ENCODE data around the gene TSPAN32.
A peak's percentile ranks its signal among the peaks of the same experiment; 100 is the strongest.

The TSPAN32 gene

DNA sequence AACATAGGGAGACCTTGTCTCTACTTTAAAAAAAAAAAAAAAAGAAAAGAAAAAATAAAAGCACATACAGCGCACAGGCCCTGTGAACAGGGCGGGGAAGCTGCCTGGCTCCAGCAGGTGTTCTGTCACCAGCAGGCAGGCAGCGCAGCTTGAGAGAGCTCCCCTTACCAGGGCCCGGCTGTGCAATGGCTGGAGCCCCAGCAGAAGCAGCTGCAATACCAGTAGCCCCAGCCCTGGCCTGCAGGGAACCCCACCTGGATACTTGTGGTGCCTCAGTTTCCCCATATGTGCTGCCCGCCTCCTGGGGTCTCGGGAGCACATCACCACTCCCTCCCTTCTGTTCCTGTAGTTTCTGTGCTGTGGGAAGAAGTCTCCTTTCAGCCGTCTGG is 12.3 kb downstream of the TSPAN32 start:
- TF ChIP-seq ZSCAN16 (tag by site-specific recombination; IDR thresholded peaks at IDR 0.05) = no peak
- no peak for TF ChIP-seq ZNF548 (tag by site-specific recombination; IDR thresholded peaks at IDR 0.05)
- TF ChIP-seq, protein P1, sequence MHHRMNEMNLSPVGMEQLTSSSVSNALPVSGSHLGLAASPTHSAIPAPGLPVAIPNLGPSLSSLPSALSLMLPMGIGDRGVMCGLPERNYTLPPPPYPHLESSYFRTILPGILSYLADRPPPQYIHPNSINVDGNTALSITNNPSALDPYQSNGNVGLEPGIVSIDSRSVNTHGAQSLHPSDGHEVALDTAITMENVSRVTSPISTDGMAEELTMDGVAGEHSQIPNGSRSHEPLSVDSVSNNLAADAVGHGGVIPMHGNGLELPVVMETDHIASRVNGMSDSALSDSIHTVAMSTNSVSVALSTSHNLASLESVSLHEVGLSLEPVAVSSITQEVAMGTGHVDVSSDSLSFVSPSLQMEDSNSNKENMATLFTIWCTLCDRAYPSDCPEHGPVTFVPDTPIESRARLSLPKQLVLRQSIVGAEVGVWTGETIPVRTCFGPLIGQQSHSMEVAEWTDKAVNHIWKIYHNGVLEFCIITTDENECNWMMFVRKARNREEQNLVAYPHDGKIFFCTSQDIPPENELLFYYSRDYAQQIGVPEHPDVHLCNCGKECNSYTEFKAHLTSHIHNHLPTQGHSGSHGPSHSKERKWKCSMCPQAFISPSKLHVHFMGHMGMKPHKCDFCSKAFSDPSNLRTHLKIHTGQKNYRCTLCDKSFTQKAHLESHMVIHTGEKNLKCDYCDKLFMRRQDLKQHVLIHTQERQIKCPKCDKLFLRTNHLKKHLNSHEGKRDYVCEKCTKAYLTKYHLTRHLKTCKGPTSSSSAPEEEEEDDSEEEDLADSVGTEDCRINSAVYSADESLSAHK (tag by site-specific recombination; IDR thresholded peaks at IDR 0.05) = no peak
- TF ChIP-seq, protein P2, sequence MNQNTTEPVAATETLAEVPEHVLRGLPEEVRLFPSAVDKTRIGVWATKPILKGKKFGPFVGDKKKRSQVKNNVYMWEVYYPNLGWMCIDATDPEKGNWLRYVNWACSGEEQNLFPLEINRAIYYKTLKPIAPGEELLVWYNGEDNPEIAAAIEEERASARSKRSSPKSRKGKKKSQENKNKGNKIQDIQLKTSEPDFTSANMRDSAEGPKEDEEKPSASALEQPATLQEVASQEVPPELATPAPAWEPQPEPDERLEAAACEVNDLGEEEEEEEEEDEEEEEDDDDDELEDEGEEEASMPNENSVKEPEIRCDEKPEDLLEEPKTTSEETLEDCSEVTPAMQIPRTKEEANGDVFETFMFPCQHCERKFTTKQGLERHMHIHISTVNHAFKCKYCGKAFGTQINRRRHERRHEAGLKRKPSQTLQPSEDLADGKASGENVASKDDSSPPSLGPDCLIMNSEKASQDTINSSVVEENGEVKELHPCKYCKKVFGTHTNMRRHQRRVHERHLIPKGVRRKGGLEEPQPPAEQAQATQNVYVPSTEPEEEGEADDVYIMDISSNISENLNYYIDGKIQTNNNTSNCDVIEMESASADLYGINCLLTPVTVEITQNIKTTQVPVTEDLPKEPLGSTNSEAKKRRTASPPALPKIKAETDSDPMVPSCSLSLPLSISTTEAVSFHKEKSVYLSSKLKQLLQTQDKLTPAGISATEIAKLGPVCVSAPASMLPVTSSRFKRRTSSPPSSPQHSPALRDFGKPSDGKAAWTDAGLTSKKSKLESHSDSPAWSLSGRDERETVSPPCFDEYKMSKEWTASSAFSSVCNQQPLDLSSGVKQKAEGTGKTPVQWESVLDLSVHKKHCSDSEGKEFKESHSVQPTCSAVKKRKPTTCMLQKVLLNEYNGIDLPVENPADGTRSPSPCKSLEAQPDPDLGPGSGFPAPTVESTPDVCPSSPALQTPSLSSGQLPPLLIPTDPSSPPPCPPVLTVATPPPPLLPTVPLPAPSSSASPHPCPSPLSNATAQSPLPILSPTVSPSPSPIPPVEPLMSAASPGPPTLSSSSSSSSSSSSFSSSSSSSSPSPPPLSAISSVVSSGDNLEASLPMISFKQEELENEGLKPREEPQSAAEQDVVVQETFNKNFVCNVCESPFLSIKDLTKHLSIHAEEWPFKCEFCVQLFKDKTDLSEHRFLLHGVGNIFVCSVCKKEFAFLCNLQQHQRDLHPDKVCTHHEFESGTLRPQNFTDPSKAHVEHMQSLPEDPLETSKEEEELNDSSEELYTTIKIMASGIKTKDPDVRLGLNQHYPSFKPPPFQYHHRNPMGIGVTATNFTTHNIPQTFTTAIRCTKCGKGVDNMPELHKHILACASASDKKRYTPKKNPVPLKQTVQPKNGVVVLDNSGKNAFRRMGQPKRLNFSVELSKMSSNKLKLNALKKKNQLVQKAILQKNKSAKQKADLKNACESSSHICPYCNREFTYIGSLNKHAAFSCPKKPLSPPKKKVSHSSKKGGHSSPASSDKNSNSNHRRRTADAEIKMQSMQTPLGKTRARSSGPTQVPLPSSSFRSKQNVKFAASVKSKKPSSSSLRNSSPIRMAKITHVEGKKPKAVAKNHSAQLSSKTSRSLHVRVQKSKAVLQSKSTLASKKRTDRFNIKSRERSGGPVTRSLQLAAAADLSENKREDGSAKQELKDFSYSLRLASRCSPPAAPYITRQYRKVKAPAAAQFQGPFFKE (tag by site-specific recombination; IDR thresholded peaks at IDR 0.05; ENCODE audit: borderline replicate concordance) = no peak
- H3K4me3 ChIP-seq (ENCODE audit: low read depth, low read length) = no peak overlapping the region
- H3K9me3 ChIP-seq (ENCODE audit: control insufficient read depth, insufficient read depth, low read depth, low read length) = no peaks in the 10 kb centered on the region
- H3K36me3 ChIP-seq (ENCODE audit: control insufficient read depth in 2 of 2, insufficient read depth in 1 of 2, low read length in 2 of 2) = no peaks in the 10 kb centered on the region
- H3K27ac ChIP-seq (ENCODE audit: extremely low read depth, low read depth, low read length) = no peak overlapping the region
- H3K4me1 ChIP-seq (ENCODE audit: control insufficient read depth, insufficient read depth, low read length) = peaks cover 2% of the 10 kb centered on the region; the same call in 1 of the 2 replicates
- ChIA-PET CTCF (interaction anchor here (0.7 to 6.8 kb wide), 3 partner anchors 9 to 217 kb away, joined by 3 to 47 read pairs (median 6); no protein-coding TSS in a partner anchor), POLR2A (no interaction called here)

DNA sequence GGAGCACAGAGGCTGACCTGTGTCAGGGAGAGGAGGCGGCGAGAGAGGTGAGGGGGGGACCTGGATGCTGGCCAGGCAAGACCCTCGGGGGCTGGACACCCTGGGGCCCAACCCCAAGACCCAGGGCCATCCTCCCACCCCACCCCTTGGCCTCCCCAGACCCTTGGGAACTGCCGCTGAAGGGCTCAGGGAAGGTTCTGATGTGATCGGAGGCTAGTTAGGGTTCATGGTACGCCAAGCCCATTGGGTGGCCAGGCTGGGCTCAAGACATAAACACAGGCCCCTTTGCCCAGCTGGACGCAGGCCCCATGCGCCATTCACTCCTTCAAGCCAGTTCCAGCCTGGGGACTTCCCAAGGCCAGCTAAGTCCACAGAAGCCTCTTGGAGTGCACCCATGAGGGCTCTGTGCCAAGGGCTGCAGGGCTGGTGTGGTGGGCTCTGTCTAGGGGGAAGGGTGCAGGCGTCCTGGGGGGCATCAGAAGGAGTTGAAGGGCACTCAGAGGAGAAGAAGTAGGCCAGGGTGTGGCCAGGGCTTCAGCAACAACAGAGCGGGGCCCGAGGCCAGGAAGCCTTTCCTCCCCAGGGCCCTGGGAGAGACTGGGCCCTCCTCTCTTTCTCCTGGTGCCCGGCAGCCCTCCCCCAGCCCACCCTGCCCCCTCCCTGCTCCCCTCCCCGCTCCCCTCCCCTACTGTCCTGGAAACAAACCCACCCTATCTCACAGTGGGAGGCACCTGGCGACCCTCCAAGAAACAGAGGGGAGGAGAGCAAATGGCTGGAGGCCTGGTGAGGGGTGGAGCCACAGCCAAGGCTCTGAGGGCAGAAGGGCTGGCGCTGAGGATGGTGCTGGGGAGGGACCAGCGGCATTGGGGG is 12.9 kb downstream of the TSPAN32 start:
- POLR2A ChIA-PET = no interaction called here
- TF ChIP-seq GLIS2 (tag by site-specific recombination; IDR thresholded peaks at IDR 0.05) (no peak), KLF16 (tag by site-specific recombination; IDR thresholded peaks at IDR 0.05) (no peak), SP2 (tag by site-specific recombination; IDR thresholded peaks at IDR 0.05) (peak; percentile 32; the same call in 1 of the 2 replicates), SP3 (tag by site-specific recombination; IDR thresholded peaks at IDR 0.05) (0 out of 2 replicates have a peak, but pooled peaks have one; percentile 15), IKZF3 (tag by site-specific recombination; IDR thresholded peaks at IDR 0.05) (no peak), YY1 (tag by site-specific recombination; IDR thresholded peaks at IDR 0.05) (no peak)
- TF ChIP-seq, protein P3, sequence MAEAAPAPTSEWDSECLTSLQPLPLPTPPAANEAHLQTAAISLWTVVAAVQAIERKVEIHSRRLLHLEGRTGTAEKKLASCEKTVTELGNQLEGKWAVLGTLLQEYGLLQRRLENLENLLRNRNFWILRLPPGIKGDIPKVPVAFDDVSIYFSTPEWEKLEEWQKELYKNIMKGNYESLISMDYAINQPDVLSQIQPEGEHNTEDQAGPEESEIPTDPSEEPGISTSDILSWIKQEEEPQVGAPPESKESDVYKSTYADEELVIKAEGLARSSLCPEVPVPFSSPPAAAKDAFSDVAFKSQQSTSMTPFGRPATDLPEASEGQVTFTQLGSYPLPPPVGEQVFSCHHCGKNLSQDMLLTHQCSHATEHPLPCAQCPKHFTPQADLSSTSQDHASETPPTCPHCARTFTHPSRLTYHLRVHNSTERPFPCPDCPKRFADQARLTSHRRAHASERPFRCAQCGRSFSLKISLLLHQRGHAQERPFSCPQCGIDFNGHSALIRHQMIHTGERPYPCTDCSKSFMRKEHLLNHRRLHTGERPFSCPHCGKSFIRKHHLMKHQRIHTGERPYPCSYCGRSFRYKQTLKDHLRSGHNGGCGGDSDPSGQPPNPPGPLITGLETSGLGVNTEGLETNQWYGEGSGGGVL (tag by site-specific recombination; IDR thresholded peaks at IDR 0.05) = peak; percentile 71
- TF ChIP-seq, protein P4, sequence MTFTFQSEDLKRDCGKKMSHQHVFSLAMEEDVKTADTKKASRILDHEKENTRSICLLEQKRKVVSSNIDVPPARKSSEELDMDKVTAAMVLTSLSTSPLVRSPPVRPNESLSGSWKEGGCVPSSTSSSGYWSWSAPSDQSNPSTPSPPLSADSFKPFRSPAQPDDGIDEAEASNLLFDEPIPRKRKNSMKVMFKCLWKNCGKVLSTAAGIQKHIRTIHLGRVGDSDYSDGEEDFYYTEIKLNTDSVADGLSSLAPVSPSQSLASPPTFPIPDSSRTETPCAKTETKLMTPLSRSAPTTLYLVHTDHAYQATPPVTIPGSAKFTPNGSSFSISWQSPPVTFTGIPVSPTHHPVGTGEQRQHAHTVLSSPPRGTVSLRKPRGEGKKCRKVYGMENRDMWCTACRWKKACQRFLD (tag by site-specific recombination; IDR thresholded peaks at IDR 0.05) = no peak
- no peak overlapping the region for H3K27ac ChIP-seq (ENCODE audit: extremely low read depth, low read depth, low read length)
- peaks cover 2% of the 10 kb centered on the region; the same call in 1 of the 2 replicates for H3K4me1 ChIP-seq (ENCODE audit: control insufficient read depth, insufficient read depth, low read length)
- CTCF ChIA-PET = interaction anchor here (1.0 to 6.8 kb wide), 2 partner anchors 10 to 105 kb away, joined by 6 to 47 read pairs; no protein-coding TSS in a partner anchor
- H3K4me3 ChIP-seq (ENCODE audit: low read depth, low read length) = no peak overlapping the region
- no peaks in the 10 kb centered on the region for H3K9me3 ChIP-seq (ENCODE audit: control insufficient read depth, insufficient read depth, low read depth, low read length)
- no peaks in the 10 kb centered on the region for H3K36me3 ChIP-seq (ENCODE audit: control insufficient read depth in 2 of 2, insufficient read depth in 1 of 2, low read length in 2 of 2)
